HL-60 (cell line): ENCODE measurements around the gene NDUFB7.

Experiments used
- DNase-seq, 2 experiments: peaks; one replicate each; pipeline ENCODE4 v3.0.0-alpha.2; 2010 to 2020; ENCODE audit warnings: low read depth in 1 of 2, low spot score in 1 of 2
- H3K27ac ChIP-seq: fragments of 250-450 bp; sonication (Bioruptor Pico); replicated peaks from 2 replicates; pipeline ENCODE4 v1.5.1; 2020; ENCODE audit warnings: mild to moderate bottlenecking, moderate library complexity
- H3K27me3 ChIP-seq: fragments of 250-450 bp; sonication (Bioruptor Pico); 2 replicates; pipeline ENCODE4 v1.5.1; 2021; ENCODE audit warnings: mild to moderate bottlenecking, moderate library complexity; ENCODE audit not compliant: insufficient read depth, poor library complexity, severe bottlenecking
- H3K4me3 ChIP-seq: replicated peaks from 2 replicates; pipeline ENCODE4 v1.5.1; 2011; ENCODE audit warnings: mild to moderate bottlenecking, control low read depth, low read length; ENCODE audit not compliant: insufficient read depth
- GABPA ChIP-seq: IDR thresholded peaks from 2 replicates; pipeline ENCODE4 v1.6.1; 2012; ENCODE audit warnings: low read depth
- POLR2AphosphoS5 ChIP-seq: IDR thresholded peaks from 2 replicates; pipeline ENCODE4 v1.6.1; 2012; ENCODE audit warnings: low read depth
- SPI1 ChIP-seq: IDR thresholded peaks from 2 replicates; pipeline ENCODE4 v1.6.1; 2012; ENCODE audit warnings: low read depth, mild to moderate bottlenecking, borderline replicate concordance
- TF ChIP-seq, protein P1 (sequence below): IDR thresholded peaks from one replicate; pipeline ENCODE4 v1.5.1; 2011; ENCODE audit warnings: low read length, control low read depth, inconsistent platforms; ENCODE audit not compliant: insufficient read depth
- TF ChIP-seq, protein P2 (sequence below): IDR thresholded peaks from 2 replicates; pipeline ENCODE4 v1.6.1; 2012; ENCODE audit warnings: low read depth; ENCODE audit not compliant: insufficient replicate concordance

The NDUFB7 gene

DNA sequence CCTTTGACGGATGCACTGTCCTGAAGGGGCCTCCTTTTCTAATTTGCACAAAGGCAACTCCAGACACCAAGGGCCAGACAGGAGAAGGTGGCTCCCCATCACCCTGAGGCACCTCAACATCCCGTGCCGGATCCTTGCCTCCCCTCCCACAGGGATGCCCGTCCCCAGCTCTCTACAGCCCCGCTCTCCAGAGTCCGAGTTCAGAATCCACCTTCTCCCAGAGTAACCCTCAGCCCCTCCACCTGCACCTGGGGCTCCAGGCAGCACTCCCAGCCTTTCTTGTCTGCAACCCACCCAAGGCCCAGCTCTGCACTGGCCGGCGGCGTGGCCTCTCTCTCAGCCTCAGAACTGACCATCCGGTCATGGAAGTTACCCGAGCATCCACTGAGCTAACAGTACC is 4.8 kb downstream of the NDUFB7 start:
- no peak overlapping the region for H3K4me3 ChIP-seq
- no peaks in the 10 kb centered on the region for H3K27me3 ChIP-seq
- TF ChIP-seq, protein P1, sequence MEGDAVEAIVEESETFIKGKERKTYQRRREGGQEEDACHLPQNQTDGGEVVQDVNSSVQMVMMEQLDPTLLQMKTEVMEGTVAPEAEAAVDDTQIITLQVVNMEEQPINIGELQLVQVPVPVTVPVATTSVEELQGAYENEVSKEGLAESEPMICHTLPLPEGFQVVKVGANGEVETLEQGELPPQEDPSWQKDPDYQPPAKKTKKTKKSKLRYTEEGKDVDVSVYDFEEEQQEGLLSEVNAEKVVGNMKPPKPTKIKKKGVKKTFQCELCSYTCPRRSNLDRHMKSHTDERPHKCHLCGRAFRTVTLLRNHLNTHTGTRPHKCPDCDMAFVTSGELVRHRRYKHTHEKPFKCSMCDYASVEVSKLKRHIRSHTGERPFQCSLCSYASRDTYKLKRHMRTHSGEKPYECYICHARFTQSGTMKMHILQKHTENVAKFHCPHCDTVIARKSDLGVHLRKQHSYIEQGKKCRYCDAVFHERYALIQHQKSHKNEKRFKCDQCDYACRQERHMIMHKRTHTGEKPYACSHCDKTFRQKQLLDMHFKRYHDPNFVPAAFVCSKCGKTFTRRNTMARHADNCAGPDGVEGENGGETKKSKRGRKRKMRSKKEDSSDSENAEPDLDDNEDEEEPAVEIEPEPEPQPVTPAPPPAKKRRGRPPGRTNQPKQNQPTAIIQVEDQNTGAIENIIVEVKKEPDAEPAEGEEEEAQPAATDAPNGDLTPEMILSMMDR = no peak
- TF ChIP-seq POLR2AphosphoS5 = no peak
- TF ChIP-seq, protein P2, sequence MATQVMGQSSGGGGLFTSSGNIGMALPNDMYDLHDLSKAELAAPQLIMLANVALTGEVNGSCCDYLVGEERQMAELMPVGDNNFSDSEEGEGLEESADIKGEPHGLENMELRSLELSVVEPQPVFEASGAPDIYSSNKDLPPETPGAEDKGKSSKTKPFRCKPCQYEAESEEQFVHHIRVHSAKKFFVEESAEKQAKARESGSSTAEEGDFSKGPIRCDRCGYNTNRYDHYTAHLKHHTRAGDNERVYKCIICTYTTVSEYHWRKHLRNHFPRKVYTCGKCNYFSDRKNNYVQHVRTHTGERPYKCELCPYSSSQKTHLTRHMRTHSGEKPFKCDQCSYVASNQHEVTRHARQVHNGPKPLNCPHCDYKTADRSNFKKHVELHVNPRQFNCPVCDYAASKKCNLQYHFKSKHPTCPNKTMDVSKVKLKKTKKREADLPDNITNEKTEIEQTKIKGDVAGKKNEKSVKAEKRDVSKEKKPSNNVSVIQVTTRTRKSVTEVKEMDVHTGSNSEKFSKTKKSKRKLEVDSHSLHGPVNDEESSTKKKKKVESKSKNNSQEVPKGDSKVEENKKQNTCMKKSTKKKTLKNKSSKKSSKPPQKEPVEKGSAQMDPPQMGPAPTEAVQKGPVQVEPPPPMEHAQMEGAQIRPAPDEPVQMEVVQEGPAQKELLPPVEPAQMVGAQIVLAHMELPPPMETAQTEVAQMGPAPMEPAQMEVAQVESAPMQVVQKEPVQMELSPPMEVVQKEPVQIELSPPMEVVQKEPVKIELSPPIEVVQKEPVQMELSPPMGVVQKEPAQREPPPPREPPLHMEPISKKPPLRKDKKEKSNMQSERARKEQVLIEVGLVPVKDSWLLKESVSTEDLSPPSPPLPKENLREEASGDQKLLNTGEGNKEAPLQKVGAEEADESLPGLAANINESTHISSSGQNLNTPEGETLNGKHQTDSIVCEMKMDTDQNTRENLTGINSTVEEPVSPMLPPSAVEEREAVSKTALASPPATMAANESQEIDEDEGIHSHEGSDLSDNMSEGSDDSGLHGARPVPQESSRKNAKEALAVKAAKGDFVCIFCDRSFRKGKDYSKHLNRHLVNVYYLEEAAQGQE = no peak
- no peak for TF ChIP-seq GABPA
- no peak for TF ChIP-seq SPI1
- no peak overlapping the region for H3K27ac ChIP-seq
- no peak for DNase-seq

DNA sequence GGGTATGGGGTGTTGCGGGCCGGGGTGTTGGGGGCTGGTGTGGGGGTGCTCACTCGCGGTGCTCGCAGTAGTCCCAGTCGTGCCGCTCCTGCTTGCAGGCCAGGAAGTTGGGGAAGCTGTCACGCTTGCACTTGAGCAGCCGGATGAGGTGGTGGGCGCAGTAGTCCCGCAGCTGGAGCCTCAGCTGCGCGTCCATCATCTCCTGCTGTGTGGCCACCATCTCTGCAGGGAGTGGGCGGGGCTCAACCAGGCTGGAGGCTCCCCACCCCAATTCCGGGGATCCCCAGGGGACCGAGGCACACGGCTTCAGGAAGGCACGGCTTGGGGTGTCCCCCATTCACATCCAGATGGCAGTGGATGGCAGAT is 5.2 kb downstream of the NDUFB7 start:
- Histone ChIP-seq H3K4me3 (no peak overlapping the region), H3K27ac (no peak overlapping the region), H3K27me3 (no peaks in the 10 kb centered on the region)
- TF ChIP-seq, protein P2 = no peak
- TF ChIP-seq SPI1 (no peak), POLR2AphosphoS5 (no peak), GABPA (no peak)
- TF ChIP-seq, protein P1 = no peak
- no peak for DNase-seq

DNA sequence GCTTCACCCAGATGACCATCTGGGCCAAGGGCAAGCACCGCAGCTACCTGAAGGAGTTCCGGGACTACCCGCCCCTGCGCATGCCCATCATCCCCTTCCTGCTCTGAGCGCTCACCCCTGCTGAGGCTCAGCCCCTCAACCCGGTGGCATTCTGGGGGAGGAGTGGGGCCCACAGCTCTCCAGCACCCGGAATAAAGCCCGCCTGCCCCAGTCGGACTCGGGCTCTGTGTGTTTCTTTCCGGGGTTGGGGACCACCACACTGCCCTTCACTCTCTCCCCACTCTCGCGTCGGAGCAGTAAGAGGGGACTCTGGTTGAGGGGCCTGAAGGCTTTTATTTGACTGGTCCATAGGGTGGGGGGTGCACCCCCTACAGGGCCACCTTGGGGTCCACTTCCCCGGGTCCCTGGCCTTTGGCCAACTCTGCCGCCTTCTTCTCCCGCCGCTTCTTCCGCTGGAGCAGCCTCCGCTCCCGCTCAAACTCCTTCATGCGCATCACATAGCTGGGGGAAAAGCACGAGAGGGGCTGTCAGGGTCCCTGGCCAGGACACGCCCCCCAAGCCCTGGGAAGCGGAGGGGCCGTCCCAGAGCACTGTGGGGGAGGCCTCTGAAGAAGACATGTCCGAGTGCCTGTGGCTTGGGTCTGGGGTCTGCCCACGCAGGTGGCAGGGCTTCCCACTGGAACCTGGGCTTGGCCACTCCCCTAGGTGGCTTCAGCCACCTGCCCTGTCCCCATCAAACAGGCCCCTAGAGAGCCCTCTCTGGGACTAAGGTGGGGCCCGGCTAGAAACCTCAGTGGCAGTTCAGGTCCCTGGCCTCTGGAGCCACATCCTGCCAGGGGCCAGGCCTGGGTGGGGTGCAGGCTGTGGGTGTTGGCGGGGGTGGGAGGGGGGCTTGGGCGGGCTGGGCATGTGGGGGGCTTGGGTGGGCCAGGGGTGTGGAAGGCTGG is 5.8 kb downstream of the NDUFB7 start:
- no peaks in the 10 kb centered on the region for H3K27me3 ChIP-seq
- no peak for TF ChIP-seq GABPA
- TF ChIP-seq, protein P1 = no peak
- TF ChIP-seq POLR2AphosphoS5 = no peak
- TF ChIP-seq SPI1 = no peak
- TF ChIP-seq, protein P2 = no peak
- H3K27ac ChIP-seq = no peak overlapping the region
- DNase-seq = no peak
- H3K4me3 ChIP-seq = no peak overlapping the region
